ENCODE measurements around the gene REN. TPM values are rescaled to one million over a fixed set of nuclear protein-coding genes. Genes with fewer than 3 reads are reported as not detected.

Gene REN
- total and polyA plus RNA-seq, 2 of the 8 experiments (the other 6 are each of a cell fraction or from before 2014, with no cell fraction given), result 0.05 TPM; not detected in 1

DNA sequence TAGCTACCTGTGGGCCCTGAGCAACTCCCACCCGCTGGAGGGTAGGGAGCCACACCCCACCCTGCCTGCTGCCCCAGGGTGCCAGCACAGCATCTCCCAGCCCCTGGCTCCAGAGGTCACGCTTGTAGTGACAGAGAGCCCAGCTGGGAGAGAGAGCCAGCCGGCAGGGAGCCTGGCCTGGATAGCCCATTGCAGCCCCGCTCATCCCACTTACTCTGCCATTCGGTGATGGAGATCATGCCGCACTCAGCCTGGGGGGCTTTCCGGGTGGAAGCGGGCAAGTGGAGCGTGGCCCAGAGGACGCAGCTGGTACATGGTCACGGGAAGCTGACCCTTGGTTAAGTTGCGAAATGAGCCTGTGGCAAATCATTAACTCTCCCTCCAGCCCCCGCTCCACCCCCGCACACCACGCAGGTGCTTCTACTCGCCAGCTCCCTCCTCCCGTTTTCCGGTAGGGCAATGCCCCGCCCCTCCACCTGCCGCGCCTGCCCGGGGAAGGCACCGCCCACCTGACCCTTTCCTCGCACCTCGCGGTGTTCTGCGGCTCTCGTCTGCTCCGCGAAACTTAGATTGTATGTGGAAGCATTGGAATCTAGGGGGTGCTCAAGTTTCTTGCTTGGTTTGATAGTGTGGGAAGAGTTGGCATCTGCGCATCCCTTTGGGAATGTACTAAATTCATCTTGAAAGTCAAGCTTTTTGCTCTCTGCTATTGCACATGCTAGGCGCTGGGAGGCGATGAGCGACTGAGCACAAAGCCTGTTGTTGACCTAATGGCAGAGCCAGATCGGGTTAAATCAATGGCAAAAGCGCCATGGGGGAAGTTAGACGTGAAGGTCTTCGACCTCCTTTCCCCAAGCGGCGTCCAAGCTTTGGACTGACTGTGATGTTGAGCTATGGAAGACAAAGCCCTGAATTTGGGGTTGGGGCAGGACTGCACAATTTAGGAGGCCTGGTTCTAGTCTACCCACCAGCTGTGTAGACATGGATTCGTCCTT is 47.8 kb upstream of the REN start, which contains the start of gene GOLT1A (continued):
- peak; percentile 34; the same call in 1 of the 2 replicates for TF ChIP-seq TEAD4 (IDR thresholded peaks at IDR 0.05; ENCODE audit: low read depth, low read length)
- TF ChIP-seq TCF12 (IDR thresholded peaks at IDR 0.05; ENCODE audit: low read depth, low read length), result 0 out of 2 replicates have a peak, but pooled peaks have one; percentile 32
- TF ChIP-seq HDAC2 (IDR thresholded peaks at IDR 0.05; ENCODE audit: borderline replicate concordance in 1 of 2, low read depth in 2 of 2, low read length in 2 of 2), result 0 out of 4 replicates have a peak, but pooled peaks of 1 of the 2 experiments have one; percentile 40
- TF ChIP-seq CREB1 (IDR thresholded peaks at IDR 0.05), result no peak
- TF ChIP-seq BRCA1 (IDR thresholded peaks at IDR 0.05; ENCODE audit: low read depth, low read length), result peak; percentile 82
- TF ChIP-seq SIRT6 (IDR thresholded peaks at IDR 0.05; ENCODE audit: low read length), result no peak
- TF ChIP-seq, protein P1, sequence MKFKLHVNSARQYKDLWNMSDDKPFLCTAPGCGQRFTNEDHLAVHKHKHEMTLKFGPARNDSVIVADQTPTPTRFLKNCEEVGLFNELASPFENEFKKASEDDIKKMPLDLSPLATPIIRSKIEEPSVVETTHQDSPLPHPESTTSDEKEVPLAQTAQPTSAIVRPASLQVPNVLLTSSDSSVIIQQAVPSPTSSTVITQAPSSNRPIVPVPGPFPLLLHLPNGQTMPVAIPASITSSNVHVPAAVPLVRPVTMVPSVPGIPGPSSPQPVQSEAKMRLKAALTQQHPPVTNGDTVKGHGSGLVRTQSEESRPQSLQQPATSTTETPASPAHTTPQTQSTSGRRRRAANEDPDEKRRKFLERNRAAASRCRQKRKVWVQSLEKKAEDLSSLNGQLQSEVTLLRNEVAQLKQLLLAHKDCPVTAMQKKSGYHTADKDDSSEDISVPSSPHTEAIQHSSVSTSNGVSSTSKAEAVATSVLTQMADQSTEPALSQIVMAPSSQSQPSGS (IDR thresholded peaks at IDR 0.05; ENCODE audit: low read length), result peak; percentile 55; the same call in 1 of the 2 replicates
- no peak for TF ChIP-seq SIX5 (IDR thresholded peaks at IDR 0.05; ENCODE audit: low read depth, low read length)
- TF ChIP-seq EGR1 (IDR thresholded peaks at IDR 0.05; ENCODE audit: borderline replicate concordance, low read depth, low read length), result peak; percentile 93
- TF ChIP-seq SIN3A (conservative IDR thresholded peaks at IDR 0.05 in 1 of 2, IDR thresholded peaks at IDR 0.05 in 1 of 2; ENCODE audit: low read depth in 1 of 2, low read length in 2 of 2), result peak in 1 of 2 experiments; percentile 88; a peak in 2 of 4 replicates
- no peak for TF ChIP-seq SRF (IDR thresholded peaks at IDR 0.05; ENCODE audit: low read depth, low read length)
- TF ChIP-seq FOSL1 (IDR thresholded peaks at IDR 0.05; ENCODE audit: insufficient read depth, low read depth, low read length), result no peak
- peak; percentile 71 for TF ChIP-seq CEBPB (IDR thresholded peaks at IDR 0.05; ENCODE audit: low read depth, low read length)
- TF ChIP-seq KDM4A (IDR thresholded peaks at IDR 0.05; ENCODE audit: low read depth, low read length, severe bottlenecking), result peak; percentile 77
